HG02885 (cell line): Measurements from ENCODE around the gene PLBD1.

Source experiments
- ATAC-seq: cut with Tn5 transposase; IDR thresholded peaks from one replicate; pipeline ENCODE4 v1.9.1; 2021; ENCODE audit warnings: mild to moderate bottlenecking; ENCODE audit not compliant: unreplicated experiment, poor library complexity

Gene PLBD1

DNA sequence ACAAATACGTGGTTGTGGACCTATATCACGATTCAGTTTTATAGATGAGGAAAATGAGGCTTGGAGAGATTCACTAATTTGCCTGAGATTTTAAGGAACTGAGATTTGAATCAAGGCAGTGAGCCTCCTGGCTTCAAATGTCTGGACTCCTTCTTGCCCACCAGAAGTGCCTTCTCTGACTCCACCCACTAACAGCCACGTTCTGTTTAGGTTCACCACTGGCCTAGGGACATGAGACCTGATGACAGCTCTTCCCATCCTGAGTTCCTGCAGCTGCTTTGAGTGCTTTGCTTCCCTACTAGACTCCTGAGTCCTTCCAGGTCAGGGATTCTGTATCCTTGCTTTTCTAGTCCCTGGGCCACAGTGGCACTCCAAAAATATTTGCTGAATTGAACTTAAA, 57.1 kb downstream of the PLBD1 start:
- no peak for ATAC-seq

- no peak for ATAC-seq
Observed at GRCh38 chr12:14505626-14506596, 61.8 kb downstream of the PLBD1 start.

DNA sequence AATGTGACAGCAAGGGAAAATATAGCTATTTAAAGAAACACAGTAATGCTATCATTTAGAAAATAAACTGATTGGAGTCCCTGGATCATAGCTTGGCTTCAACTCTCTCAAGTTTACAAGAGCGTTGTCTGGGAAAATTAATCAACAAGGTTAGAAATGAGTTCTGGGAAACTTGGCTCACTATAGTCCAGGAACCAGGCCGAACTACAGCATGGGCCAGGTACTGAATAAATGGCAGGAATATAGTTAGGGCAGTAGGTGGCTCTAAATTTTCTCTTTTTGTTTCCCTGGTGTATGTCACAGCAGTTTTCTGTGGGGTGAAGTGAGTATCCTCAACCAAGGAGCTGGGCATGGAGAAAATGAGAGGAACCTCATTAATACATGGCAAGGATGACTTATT, 72.4 kb downstream of the PLBD1 start:
- ATAC-seq, result no peak

DNA sequence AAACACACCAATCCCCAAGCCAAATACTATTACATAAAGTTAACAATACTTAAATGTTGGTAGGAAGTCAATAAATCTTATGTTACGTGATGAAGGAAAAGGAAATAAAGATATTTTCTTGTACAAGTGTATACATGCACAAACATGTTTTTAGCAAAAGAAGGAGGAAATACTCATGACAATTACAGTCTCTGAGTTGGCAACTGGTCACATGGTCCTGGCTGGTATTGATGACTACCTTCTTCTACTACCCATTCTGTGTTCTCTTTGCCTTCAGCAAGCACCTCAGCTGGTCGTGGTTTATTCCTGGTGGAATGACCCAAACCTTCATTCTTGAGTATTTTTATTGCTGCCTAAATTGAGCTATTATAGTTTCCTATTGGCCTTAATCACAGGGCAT, 84.8 kb downstream of the PLBD1 start:
- no peak for ATAC-seq

- ATAC-seq, result no peak
Observed at GRCh38 chr12:14482361-14482760, 85.3 kb downstream of the PLBD1 start.

DNA sequence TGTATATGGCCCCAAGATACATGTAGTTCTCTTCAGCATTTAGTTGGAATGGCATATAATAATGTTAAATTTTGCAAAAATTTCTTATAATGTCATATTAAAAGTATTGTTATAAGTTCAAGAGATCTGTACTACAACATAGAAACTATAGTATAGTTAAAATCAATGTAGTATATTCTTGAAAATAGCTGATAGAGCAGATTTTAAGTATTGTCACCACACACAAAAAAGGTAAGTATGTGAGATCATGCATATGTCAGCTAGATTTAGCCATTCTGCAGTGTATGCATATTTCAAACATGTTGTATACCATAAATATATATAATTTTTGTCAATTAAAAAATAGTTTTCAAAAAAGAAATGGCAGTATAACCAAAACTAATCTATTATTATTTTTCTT, 86.5 kb downstream of the PLBD1 start:
- no peak for ATAC-seq

- no peak for ATAC-seq
Observed at GRCh38 chr12:14479004-14479403, 88.7 kb downstream of the PLBD1 start.

- ATAC-seq, result no peak
Observed at GRCh38 chr12:14473707-14474287, 93.9 kb downstream of the PLBD1 start.

GRCh38 chr12:14471497-14471896, 96.2 kb downstream of the PLBD1 start:
- no peak for ATAC-seq

DNA sequence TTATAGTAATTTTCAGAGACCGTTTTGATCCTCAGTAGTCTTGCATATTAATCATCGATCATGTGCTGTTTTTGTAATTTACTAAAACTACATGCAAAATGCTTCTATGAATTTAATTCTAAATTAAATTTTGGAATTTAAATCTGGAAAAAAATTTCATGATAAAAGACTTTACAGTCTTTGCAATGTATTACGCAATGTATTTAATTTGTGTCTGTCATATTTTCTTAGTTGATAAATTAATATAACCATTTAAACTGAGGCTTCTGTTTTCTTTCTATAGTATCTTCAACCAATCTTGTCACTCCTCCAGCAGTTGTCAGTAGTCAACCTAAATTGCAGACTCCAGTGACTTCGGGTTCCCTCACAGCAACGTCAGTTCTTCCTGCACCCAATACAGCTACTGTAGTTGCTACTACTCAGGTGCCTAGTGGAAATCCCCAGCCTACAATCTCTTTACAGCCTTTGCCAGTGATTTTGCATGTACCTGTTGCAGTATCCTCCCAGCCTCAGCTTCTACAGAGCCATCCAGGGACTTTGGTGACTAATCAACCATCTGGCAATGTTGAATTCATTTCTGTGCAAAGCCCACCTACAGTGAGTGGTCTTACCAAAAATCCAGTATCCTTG, 107.4 kb downstream of the PLBD1 start:
- no peak for ATAC-seq

GRCh38 chr12:14454098-14454907, 113.4 kb downstream of the PLBD1 start:
- no peak for ATAC-seq
